Activated CD8-positive, alpha-beta memory T cell treated with anti-CD3 and anti-CD28 coated beads, Interleukin-2, amount 50 U/mL, for 4 hours (primary cell): ENCODE results near the gene KIRREL3.

ENCODE experiments used
- DNase-seq: peaks from one replicate; pipeline ENCODE4 v3.0.0-alpha.2; 2020

Gene KIRREL3

DNA sequence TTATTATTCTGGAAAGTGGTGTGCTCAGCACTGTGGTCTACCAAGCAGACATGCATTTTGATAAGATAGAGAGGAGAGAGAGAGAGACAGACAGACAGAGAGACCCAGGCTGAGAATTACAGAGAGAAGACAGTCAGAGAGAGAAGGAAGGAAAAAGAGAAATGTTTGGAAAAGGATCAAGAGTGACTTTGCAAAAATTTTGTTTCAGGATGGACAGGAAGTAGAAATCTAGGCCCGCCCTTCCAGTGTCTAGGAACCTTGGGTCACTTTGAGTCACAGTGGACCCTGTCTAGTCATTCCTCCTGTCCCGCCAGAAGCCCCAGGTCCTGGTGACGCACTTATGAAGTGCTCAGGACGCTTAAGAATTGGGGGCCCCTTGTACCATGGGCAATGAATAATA is 478.4 kb downstream of the KIRREL3 start:
- no peak for DNase-seq

DNA sequence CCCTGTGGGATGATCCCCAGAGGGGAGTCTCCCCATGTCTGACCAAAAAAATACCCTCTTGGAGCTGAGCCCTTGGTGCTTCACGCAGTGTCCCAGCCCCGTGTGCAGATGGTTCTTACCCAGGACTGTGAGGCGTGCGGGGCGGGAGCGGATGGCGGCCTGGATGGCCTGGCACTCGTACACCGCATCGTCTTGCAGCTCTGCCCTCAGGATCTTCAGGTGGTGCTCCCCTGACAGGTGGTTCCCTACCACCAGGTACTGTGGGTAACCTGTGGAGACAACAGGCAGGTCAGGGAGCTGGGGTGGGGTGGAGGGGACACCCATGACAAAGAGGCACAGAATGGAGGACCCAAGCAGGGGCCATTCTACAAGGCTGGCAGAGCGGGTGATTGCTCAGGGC is 479.4 kb downstream of the KIRREL3 start:
- DNase-seq, result no peak

DNA sequence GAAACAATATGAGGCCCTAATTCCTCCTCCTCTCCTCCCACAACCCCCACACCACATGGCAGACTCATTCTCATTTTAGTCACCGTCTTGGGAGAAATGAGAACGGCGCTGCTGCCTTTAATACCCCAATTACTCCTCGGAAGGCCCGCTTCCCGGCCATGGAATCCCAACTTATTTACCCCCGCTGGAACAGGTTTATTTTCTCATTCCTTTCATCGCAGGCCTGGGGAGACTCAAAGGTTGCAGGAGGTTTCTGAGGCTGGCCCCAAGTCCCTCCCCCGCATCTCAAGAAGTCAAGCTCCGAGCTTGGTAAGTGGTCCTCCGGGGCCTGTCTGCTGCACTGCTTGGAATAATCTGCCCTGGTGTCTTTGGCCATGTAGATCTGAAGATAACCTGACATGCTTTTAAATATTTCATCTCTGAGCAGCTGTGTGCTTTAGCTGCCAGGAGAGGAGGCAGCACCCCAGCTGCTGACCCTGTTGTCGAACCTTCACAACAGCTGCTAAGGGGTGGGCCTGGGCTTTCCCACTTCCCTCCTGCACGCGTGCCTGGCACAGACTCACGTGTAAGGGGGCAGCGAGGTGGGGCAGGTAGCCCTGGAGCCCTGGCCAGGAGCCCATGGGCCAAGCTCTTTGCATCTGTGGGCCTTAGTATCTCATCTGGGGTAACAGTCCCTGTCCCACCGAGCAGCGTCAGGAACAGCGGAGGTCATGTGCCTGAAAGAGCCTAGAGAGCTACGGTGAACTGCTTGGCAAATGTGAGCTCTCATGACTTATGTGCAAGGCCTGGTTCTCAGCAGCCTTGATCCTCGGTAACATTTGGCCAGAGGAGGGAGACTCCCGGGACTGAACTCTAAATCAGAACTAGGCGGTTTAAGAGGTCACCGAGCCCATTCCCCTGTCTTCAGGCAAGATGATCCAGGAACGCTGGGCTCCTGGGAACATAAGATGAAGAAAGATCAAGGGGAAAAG is 480.5 kb downstream of the KIRREL3 start:
- DNase-seq, result no peak

DNA sequence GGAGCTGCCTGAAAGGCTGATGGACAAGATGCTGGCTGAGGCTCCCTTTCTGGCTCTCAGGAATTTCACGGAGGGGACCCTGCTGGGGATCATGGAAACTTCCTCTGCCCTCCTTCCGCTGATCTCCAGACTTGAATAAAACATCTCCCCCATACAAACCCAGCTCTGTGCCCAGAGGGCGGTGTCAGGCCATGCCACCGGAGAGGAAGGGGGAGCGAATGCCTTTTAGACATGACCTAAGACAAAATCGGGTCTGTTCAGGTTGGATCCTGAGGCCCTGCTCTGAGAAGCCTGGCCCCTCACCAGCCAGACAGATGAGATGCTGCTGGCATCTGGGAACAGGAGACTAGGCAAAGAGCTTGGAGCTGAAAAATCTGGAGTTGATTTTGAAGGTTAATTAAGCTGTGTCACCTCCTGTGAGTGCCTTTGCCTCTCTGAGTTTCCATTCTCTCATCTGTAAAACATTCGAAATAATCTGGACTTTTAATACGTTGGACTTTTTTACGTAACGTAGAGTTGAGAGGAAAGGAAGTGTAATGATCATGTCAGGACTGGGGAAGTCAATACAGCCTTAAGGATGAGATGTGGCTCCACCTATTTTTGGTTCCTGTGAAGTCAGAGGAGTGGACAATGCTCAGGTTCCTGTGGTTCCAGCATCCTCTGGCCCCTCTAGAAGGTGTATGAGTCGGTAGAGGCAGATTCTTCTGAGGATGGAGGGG is 481.4 kb downstream of the KIRREL3 start:
- no peak for DNase-seq

DNA sequence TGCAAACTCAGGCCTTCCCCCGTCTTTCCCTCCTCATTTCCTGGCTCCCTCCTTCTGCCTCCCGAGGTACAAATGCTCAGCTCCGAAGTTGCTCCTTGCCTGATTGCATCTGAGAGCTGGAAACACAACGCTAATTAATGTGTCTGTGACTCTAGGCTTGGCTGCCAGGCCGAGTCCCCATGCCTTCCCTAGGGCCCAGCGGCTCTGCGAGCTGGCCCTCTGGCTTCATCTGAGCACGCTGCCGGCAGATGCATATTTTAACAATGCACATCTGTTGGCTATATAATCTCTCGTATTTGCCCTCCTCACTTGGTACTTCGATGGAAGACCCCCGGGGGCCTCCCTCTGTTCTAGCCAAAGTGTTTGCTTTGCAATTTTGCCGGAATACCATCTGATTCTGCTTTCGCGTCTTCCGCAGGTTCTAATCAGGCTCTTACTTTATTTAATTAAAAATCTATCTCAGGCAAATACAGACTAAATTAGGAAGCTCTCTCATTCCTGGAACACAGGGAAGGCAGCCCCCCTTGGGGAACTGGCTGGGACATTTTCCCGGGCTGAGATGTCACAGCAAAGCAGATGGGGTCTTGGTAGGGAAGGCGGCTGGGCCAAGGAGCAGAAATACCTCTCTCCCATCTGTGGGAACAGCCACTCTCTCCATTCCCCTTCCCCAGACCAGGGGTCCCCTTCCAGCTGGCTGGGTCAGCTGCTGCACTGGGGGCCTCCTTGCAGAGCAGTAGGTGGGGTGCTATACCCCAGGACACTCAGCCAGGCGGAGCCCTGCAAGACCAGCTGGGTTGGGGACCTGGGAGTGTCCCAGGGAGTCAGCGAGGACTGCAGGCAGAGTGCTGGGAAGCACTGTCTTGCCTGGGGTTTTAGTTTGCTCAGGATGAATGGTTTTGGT is 482.2 kb downstream of the KIRREL3 start:
- DNase-seq, result no peak

DNA sequence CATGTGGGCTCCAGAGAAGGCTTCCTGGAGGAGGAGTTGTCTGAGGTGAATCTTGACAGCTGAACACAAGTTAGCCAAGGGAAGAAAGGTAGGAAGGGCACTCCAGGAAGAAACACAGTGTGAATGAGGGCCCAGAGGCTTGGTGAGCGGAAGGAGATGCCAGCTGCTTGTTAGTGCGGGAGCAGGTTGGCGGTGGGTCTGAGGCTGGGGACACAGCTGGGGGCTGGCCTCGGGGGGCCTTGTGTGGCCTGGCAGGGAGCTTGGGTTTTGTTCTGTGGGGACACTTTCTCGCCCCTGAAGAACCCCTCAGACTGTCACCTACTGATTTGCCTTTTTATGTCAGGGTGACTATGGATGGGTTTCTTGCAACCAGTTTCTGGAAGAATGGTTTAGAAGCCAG is 485.1 kb downstream of the KIRREL3 start:
- DNase-seq, result no peak

DNA sequence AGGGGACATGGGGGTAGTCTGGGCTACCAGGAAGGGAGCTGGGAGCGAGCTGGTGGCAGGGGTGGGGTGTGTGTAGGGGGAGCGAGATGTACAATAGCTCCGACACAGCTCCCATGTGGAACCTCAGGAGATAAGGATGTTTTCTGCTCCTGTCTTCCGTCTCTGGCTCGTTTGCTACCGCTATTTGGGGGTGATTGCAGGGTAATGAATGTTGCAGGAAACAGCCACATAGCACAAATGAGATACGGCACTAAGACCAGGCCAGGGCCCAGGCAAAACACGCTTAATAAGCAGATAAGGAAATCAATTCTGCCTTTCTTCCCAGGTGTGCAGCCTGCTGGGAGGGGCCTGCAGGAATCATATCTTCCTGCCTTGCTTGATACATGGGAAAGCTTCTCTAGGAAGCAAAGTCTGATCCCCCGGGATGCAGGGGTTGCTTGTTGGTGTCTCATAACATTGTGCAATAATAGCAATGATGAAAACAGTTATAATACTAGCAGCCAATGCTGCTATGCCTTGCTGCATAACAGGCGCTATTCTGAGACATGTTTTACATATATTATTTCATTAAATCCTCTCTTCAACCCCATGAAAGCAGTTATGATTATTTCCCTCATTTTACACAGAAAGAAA is 486.4 kb downstream of the KIRREL3 start:
- DNase-seq, result no peak

DNA sequence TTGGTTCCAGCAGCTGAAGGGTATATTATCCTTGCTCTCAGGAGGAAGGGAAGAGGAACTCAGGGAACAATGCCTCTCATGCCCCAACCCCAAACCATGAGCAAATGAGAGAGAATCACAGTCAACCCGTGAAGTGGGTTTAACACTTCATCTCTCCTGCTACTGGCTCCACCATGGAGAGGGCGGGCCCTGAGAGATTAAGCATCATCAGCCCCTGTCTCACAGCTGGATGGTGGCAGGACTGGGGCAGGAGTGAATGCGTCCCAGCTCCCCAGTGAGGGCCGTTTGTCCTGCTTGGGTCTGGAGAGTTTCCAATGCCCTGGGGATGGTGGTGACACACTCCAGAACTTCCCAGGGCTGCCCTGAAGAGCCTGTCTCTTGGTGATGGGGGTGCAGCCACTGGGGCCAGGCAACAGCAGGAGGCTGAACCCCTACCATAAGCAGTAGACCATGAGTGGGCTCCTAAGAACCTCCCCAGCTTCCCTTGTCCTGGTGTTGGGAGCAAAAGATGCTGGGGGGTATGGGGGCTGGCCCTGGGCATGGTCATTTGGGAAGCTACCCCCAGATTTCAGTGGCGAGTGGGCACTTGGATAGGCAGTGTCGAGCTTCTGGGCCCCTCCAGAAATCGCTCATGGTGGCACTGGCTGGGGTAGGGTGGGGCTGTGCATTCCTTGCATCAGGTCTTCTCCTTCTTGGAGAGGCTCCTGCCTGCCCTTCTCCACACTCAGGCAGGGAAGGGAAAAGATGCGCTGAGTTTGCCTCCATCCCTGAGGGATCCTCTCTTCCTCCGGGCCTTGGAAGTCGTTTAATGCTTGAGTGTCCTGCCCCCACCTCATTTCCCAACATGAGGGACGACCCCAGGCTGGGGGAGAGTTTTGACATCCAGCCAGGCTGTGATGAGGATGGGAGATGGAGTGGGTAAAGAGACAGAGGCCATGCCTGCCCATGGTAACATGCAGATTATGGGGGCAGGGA is 487.5 kb downstream of the KIRREL3 start:
- no peak for DNase-seq

DNA sequence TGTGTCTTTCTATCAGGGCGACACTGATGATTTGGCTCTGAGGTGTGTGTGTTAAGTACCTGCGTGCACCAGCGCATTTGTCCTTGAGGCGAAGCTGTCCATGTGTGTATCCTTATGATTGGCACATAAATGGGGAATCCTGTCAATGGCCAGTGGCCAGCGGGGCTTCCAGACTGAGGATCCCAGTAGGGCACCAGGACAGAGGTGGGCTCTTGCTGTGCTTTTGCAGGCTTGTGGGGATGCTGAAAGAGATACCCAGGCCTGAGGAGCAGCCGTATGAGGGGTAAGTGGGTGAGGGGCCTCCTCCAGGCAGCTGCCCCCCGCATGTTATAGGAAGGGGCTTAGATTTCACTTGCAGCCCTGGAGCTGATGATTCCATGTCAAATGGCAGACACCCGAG is 488.3 kb downstream of the KIRREL3 start:
- no peak for DNase-seq

DNA sequence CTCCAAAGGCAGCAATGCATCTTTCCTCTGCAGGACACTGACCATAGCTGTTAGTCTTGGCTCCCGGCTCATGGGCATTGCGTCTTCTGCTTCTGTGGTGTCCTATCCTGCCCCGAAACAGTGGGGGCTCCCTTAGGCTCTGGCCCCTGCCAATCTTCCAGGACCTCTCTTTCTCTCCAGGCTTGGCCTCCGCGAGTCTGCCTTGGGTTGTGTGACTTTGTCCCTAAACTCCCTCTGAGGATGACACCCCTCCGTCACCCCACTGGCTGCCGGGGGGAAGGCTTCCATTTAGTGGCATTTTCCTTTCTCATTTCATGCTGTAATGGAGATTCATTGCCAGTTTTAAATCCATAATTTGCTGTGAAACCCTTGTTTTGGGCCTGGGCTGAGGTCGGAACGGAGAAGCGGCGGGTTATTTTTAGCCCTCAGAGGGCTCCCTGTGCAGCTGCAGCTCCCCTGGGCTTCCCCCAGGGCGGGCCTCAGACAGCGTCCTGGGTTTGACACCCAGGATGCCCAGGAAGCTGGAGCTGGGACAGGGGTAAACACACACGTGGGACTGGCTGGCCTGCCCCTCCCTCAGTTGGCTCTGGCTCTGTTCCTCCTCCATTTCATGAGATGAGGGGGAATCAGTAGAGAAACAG is 489.0 kb downstream of the KIRREL3 start:
- DNase-seq, result no peak

DNA sequence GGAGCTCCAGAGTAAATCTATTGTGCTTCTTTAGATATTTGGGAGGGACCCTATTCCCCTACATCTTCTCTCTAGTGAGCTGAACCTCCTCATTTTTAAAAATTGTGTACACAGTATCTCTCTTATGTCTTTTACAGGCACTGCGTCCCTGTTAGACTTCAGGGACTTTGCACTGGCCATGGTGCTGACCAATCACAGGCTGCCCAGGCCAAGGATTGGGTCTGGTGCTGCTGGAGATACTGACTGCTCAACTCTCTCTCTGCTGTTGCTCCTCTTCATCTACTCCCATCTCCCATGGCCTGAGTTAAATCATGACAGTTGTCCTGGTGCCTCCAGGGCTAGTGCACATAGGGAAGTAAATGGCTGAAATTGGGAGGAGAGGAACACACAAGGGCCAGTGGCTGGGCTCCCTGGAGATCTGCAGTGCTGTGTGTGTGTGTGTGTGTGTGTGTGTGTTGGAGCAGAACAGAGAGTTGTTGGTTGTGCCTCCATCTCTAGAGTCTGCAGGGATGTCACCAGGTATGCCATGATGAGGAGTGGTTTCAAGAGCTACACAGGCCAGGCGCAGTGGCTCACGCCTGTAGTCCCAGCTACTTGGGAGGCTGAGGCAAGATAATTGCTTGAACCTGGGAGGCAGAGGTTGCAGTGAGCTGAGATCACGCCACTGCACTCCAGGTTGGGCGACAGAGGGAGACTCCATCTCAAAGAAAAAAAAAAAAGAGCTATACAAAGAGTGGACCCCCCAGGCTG is 489.8 kb downstream of the KIRREL3 start:
- DNase-seq, result no peak

DNA sequence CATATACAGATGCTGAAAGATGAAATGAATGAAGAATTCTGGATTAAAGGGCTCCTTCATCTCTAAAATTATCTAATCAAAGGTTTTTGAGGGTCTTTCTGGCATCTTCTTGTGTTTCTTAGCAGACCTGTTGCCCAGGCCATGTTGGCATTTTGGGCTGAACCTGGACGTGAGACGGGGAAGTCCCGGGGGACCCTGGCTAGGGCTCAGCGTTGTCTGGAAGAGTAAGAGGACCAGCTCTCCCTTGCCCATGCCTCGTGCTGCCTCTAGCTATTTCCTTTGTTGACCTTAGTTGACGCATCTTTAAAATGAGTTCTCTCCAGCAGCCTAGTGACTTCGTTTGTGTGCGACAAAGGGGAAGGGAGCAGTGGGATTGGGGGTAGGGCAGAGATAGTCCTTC is 492.9 kb downstream of the KIRREL3 start:
- no peak for DNase-seq

DNA sequence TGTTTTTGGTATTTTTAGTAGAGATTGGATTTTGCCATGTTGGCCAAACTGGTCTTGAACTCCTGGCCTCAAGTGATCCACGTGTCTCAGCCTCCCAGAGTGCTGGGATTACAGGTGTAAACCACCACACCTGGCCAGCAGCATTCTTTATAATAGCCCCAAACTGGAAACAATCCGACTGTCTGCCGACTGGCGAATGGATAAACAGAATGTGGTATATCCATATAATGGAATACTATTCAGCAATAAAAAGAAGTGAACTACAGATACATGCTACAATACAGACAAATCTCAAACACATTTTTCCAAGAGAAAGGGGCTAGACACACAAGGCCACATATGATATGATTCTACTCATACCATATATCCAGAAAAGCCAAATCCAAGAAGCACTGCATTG is 493.8 kb downstream of the KIRREL3 start:
- DNase-seq, result no peak

DNA sequence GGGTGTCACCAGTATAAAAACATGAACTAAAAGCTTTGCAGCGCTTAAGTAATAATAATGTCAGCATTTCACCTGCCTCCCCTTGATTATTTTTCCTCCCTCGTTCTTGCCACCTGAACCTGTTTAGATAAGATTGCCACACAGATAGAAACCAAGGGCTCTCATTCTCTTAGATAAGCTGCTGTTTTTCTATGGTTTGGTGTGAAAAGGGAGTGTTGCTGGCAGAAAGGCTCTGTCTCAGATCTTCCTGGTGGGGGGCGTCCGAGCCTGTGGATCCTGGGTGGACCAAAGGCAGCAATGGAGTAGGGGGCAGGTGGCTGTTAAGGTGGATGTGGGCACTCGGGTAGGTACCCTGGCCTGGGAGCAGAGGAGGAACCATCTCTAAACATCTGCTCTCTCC is 497.6 kb downstream of the KIRREL3 start:
- no peak for DNase-seq

DNA sequence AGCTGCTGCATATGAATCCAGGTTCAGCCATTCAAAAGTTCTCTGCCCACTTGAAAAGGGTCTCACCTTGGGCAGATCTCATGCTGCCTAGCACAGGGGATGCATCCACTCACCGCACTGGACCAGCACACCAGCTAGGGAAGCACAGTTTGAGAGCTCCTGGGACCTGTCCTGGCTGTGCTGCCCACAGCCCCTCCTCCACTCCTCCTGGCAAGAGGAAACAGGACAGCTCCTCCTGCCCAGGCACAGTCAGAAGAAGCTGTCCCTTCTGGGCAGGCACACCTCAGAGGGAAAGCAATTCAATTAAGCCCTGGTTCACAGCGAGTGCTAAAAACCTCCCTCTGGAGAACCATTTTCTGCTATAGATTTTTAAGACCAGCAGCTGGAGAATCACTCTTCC is 498.4 kb downstream of the KIRREL3 start:
- no peak for DNase-seq

DNA sequence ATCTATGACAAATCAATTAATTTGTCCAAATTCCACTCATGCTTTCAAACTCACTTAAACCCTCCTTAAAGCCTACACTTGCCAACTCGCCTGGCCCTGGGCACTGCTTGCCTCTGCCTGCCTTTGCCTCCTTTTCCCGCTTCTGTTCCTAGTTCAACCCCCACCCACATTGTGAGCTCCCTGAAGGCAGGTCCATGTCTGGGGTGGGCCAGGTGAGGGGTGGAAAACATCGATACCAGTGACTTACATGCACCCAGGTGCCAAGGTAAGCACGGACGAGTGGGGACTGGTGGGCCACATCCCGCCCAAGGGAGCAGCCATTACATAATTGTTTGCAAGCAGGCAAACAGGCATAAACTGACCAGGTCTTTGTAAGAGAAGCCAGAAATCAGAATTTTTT is 498.9 kb downstream of the KIRREL3 start:
- no peak for DNase-seq

DNA sequence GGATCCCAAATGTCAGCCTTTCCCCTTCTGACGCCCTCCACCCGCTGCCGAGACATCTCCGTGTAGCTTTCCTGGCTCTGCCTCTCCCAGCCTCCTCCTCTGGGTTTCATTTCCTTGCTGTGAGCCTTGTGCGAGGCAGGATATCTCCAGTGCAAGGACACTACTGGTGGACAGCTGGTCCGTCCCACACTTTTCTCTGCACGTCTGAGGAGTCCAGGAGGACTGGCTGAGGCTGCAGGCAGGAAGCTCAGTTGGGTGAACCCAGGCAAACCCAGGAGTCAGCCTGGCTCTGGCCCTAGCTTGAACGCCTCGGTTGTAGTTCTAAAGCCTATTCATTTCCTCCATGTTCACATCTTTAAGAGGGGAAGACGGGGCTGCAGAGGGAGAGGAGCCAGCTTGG is 499.6 kb downstream of the KIRREL3 start:
- no peak for DNase-seq

DNA sequence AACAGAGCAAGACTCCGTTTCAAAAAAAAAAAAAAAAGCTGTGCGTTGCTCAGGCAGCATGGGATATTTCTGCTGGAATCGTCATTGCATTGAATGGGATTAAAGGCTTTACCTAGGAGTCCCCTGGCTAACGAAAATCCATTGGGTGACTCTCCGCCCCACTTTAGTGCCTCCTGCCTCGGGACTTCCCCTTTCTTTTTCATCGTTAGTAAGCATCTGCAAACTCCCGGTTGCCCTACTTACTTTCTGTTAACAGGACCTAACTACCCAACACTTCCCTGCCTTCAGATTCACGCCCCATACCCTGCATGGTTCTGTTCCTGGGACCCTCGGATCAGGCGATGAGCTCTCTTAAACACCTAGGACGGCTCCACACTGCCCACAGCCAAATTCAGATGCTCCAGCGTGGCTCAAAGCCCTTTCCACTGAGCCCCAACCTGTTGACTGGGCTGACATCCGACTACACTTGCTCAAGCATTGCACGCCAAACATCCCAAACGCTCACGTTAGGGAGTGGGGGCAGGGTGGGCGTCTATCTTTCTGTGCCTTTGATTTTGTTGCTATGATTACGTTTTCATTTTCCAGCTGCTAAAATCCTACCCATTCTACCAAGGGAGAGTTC is 501.3 kb downstream of the KIRREL3 start:
- no peak for DNase-seq

DNA sequence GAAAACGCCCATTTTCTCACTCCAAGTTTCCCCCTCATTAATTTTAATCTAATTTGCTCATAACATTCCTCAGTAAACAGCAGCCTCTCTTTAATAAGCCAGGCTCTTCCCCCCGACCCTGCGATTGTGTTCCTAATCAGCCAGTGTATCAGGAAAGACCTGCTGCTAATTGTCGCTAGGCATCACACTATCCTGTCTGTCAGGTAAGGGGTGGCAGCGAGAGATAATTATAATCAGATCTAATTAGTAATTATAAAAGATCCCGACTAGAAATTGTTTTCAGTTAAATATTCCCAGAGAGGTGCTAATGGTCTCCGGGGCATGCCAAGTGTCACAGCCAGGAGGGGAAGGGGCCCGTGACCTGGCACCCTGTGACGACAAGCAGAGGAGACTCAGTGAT is 502.3 kb downstream of the KIRREL3 start:
- DNase-seq, result no peak
